ENCODE results near the gene ABCC9.
"Not testable (repeated sequence)": the region's sequence is repeated elsewhere in the genome, so short reads cannot be mapped to it uniquely, and the experiment has no call there.

DNA sequence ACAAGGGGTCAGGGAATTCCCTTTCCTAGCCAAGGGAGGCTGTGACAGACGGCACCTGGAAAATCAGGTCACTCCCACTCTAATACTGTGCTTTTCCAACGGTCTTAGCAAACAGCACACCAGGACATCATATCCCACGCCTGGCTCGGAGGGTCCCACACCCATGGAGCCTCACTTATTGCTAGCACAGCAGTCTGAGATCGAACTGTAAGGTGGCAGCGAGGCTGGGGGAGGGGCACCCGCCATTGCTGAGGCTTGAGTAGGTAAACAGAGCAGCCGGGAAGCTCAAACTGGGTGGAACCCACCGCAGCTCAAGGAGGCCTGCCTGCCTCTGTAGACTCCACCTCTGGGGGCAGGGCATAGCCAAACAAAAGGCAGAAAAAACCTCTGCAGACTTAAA, 41.7 kb downstream of the ABCC9 start:
- TF ChIP-seq FOXM1 (IDR thresholded peaks at IDR 0.05; ENCODE audit: low read depth); POLR2AphosphoS5 (IDR thresholded peaks at IDR 0.05; ENCODE audit: low read depth, low read length); RXRA (IDR thresholded peaks at IDR 0.05; ENCODE audit: borderline replicate concordance, low read depth); SIN3A (IDR thresholded peaks at IDR 0.05; ENCODE audit: borderline replicate concordance, low read depth, low read length); TEAD4 (IDR thresholded peaks at IDR 0.05; ENCODE audit: borderline replicate concordance, insufficient read depth); SMC3 (IDR thresholded peaks at IDR 0.05; ENCODE audit: low read depth, low read length): not testable (repeated sequence)
- TF ChIP-seq, protein P1, sequence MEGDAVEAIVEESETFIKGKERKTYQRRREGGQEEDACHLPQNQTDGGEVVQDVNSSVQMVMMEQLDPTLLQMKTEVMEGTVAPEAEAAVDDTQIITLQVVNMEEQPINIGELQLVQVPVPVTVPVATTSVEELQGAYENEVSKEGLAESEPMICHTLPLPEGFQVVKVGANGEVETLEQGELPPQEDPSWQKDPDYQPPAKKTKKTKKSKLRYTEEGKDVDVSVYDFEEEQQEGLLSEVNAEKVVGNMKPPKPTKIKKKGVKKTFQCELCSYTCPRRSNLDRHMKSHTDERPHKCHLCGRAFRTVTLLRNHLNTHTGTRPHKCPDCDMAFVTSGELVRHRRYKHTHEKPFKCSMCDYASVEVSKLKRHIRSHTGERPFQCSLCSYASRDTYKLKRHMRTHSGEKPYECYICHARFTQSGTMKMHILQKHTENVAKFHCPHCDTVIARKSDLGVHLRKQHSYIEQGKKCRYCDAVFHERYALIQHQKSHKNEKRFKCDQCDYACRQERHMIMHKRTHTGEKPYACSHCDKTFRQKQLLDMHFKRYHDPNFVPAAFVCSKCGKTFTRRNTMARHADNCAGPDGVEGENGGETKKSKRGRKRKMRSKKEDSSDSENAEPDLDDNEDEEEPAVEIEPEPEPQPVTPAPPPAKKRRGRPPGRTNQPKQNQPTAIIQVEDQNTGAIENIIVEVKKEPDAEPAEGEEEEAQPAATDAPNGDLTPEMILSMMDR (IDR thresholded peaks at IDR 0.05): not testable (repeated sequence)
